ENCODE measurements around the gene ETV3. TPM values are rescaled to one million over a fixed set of nuclear protein-coding genes. Genes with fewer than 3 reads are reported as not detected.

The ETV3 gene
- total RNA-seq, 1 experiment from 2014 or later = 7.9 TPM

- no peak for DNase-seq (ENCODE audit: low read depth)
These were observed 47.0 kb downstream of the ETV3 start for GRCh38 chr1:157091186-157091585.

GRCh38 chr1:157090771-157091170, 47.4 kb downstream of the ETV3 start:
- DNase-seq (ENCODE audit: low read depth) = peak; percentile 35

GRCh38 chr1:157090196-157090647, 48.0 kb downstream of the ETV3 start:
- peak; percentile 76 for DNase-seq (ENCODE audit: low read depth)

- no peak for DNase-seq (ENCODE audit: low read depth)
These were observed 48.4 kb downstream of the ETV3 start for GRCh38 chr1:157089789-157090188.

GRCh38 chr1:157088607-157089006, 49.6 kb downstream of the ETV3 start:
- no peak for DNase-seq (ENCODE audit: low read depth)

GRCh38 chr1:157087030-157087429, 51.2 kb downstream of the ETV3 start:
- DNase-seq (ENCODE audit: low read depth) = no peak

- DNase-seq (ENCODE audit: low read depth) = no peak
These were observed 51.9 kb downstream of the ETV3 start for GRCh38 chr1:157086299-157086698.

GRCh38 chr1:157085421-157085820, 52.8 kb downstream of the ETV3 start:
- no peak for DNase-seq (ENCODE audit: low read depth)

GRCh38 chr1:157084720-157085119, 53.5 kb downstream of the ETV3 start:
- DNase-seq (ENCODE audit: low read depth) = no peak

GRCh38 chr1:157081707-157082106, 56.5 kb downstream of the ETV3 start:
- DNase-seq (ENCODE audit: low read depth) = peak; percentile 16

GRCh38 chr1:157080714-157081113, 57.5 kb downstream of the ETV3 start:
- no peak for DNase-seq (ENCODE audit: low read depth)

- no peak for DNase-seq (ENCODE audit: low read depth)
These were observed 60.8 kb downstream of the ETV3 start for GRCh38 chr1:157077394-157077793.

GRCh38 chr1:157073944-157074685, 64.1 kb downstream of the ETV3 start:
- DNase-seq (ENCODE audit: low read depth) = peak; percentile 66

Other genes starting within 250 kb of the ETV3 start
- gene PEAR1, start 244.7 kb downstream of the ETV3 start, total RNA-seq (2014; rRNA removed; shearing (Covaris generic)) = not detected in 2 replicates
- not detected in 2 replicates for gene LRRC71, start 217.8 kb downstream of the ETV3 start, total RNA-seq (2014; rRNA removed; shearing (Covaris generic))
- 11.4 and 12.5 TPM in 2 replicates for gene ARHGEF11, start 92.7 kb downstream of the ETV3 start, total RNA-seq (2014; rRNA removed; shearing (Covaris generic))
- not detected in 2 replicates for gene ETV3L, start 38.6 kb downstream of the ETV3 start, total RNA-seq (2014; rRNA removed; shearing (Covaris generic))